Measurements from ENCODE around the gene COQ8B. TPM values are rescaled to one million over a fixed set of nuclear protein-coding genes. Genes with fewer than 3 reads are reported as not detected.

The COQ8B gene
- total RNA-seq, 1 donor from 2014 or later = 43.9 TPM

- H3K4me3 ChIP-seq = no peak overlapping the region
- no peak for DNase-seq
- no peak overlapping the region for H3K27ac ChIP-seq
- intact Hi-C loops (cut with DNase I) = no loop called here
- no peaks in the 10 kb centered on the region for H3K27me3 ChIP-seq (ENCODE audit: low read depth)
- H3K4me1 ChIP-seq = no peaks in the 10 kb centered on the region
- ATAC-seq = no peak
- H3K36me3 ChIP-seq = peaks cover 81% of the 10 kb centered on the region
- no peaks in the 10 kb centered on the region for H3K9me3 ChIP-seq
- TF ChIP-seq, protein P1, sequence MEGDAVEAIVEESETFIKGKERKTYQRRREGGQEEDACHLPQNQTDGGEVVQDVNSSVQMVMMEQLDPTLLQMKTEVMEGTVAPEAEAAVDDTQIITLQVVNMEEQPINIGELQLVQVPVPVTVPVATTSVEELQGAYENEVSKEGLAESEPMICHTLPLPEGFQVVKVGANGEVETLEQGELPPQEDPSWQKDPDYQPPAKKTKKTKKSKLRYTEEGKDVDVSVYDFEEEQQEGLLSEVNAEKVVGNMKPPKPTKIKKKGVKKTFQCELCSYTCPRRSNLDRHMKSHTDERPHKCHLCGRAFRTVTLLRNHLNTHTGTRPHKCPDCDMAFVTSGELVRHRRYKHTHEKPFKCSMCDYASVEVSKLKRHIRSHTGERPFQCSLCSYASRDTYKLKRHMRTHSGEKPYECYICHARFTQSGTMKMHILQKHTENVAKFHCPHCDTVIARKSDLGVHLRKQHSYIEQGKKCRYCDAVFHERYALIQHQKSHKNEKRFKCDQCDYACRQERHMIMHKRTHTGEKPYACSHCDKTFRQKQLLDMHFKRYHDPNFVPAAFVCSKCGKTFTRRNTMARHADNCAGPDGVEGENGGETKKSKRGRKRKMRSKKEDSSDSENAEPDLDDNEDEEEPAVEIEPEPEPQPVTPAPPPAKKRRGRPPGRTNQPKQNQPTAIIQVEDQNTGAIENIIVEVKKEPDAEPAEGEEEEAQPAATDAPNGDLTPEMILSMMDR (IDR thresholded peaks at IDR 0.05) = no peak
These were observed 45.3 kb downstream of the COQ8B start for GRCh38 chr19:40671404-40671803.

- peaks cover under 1% of the 10 kb centered on the region for H3K4me1 ChIP-seq
- H3K9me3 ChIP-seq = no peaks in the 10 kb centered on the region
- TF ChIP-seq, protein P1 (IDR thresholded peaks at IDR 0.05) = no peak
- ATAC-seq (no peak), DNase-seq (no peak)
- H3K27ac ChIP-seq = no peak overlapping the region
- no peak overlapping the region for H3K4me3 ChIP-seq
- intact Hi-C loops (cut with DNase I) = no loop called here
- peaks cover 62% of the 10 kb centered on the region for H3K36me3 ChIP-seq
- no peaks in the 10 kb centered on the region for H3K27me3 ChIP-seq (ENCODE audit: low read depth)
These were observed 47.6 kb downstream of the COQ8B start for GRCh38 chr19:40668991-40669614.

DNA sequence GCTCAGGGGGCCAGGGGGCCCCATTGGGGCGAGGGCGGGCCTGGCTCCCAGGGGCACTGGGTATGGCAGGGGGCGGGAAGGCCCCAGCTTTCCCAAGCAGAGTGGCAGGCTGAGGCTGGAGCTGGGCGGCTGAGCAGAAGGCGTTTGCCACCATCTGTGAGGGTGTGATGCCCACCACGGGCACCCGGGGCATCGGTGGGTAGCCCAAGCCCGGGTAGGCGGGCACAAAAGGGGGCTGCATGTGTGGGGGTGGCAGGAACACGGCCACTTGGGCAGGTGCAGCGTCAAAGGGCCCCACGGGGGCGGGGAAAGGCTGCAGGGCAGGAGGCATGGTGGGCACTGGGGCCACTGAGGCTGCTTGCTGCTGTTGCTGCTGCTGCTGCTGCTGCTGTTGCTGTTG is 49.1 kb downstream of the COQ8B start:
- Histone ChIP-seq H3K36me3 (peaks cover 52% of the 10 kb centered on the region), H3K27ac (no peak overlapping the region), H3K27me3 (ENCODE audit: low read depth) (no peaks in the 10 kb centered on the region), H3K4me3 (no peak overlapping the region), H3K4me1 (peaks cover 8% of the 10 kb centered on the region), H3K9me3 (no peaks in the 10 kb centered on the region)
- ATAC-seq (no peak), DNase-seq (no peak)
- TF ChIP-seq, protein P1 (IDR thresholded peaks at IDR 0.05) = no peak
- intact Hi-C loops (cut with DNase I) = no loop called here

DNA sequence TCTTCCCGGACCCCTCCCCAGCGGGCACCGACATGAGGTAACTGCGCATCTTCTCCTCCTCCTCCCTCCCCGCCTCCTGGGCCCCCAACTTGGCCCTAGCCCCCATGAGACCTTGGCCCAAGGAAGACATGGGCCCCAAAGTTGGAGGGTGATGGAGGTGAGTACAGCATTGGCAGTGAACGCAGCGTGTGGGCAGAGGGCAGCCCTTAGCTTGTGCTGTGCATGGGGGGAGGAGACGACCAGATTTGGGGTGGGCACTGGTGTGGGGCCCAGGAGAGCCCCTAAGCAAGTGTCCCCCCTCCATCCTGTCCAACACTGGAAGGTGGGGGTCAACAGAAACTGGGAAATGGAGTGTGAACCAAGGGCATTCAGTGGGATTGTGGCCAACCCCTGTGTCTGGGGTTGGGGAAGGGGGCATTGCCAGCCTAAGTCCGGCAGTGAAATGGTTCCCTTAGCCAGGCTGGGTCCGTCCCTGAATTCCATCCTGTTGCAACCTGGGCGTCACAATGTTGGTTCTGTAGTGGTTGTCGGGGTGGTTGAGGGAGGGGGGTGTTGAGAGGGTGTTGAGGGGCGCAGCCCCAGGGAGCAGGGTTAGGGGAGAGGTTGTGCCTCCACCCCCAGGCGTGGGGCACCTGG is 49.8 kb downstream of the COQ8B start:
- DNase-seq (no peak), ATAC-seq (no peak)
- Histone ChIP-seq H3K9me3 (no peaks in the 10 kb centered on the region), H3K27ac (no peak overlapping the region), H3K4me3 (no peak overlapping the region), H3K4me1 (peaks cover 8% of the 10 kb centered on the region), H3K27me3 (ENCODE audit: low read depth) (no peaks in the 10 kb centered on the region), H3K36me3 (peaks cover 46% of the 10 kb centered on the region)
- intact Hi-C loops (cut with DNase I) = no loop called here
- TF ChIP-seq, protein P1 (IDR thresholded peaks at IDR 0.05) = no peak

GRCh38 chr19:40663695-40664692 is 52.7 kb downstream of the COQ8B start:
- peaks cover 16% of the 10 kb centered on the region for H3K36me3 ChIP-seq
- TF ChIP-seq, protein P1 (IDR thresholded peaks at IDR 0.05) = no peak
- H3K9me3 ChIP-seq = no peaks in the 10 kb centered on the region
- ATAC-seq (no peak), DNase-seq (no peak)
- H3K4me1 ChIP-seq = peaks cover 8% of the 10 kb centered on the region
- no peaks in the 10 kb centered on the region for H3K27me3 ChIP-seq (ENCODE audit: low read depth)
- H3K4me3 ChIP-seq = peak overlapping the region; percentile 76
- H3K27ac ChIP-seq = peak overlapping the region; percentile 85
- intact Hi-C loops (cut with DNase I) = no loop called here
